Progenitor cell of endocrine pancreas (in vitro differentiated cells): ENCODE measurements around the gene SAP130. TPM values are rescaled to one million over a fixed set of nuclear protein-coding genes. Genes with fewer than 3 reads are reported as not detected.
A peak's percentile ranks its signal among the peaks of the same experiment; 100 is the strongest.

ENCODE experiments used
- DNase-seq: peaks from one replicate; pipeline ENCODE4 v3.0.0; 2021; ENCODE audit warnings: low spot score; ENCODE audit not compliant: unreplicated experiment
- H3K27ac Mint-ChIP-seq: 2 replicates; pipeline ENCODE4 v1.8.0; 2021; ENCODE audit warnings: mild to moderate bottlenecking, moderate library complexity, mixed read lengths
- H3K27me3 Mint-ChIP-seq: 2 replicates; pipeline ENCODE4 v1.8.0; 2021; ENCODE audit warnings: mixed read lengths
- H3K36me3 Mint-ChIP-seq: 2 replicates; pipeline ENCODE4 v1.8.0; 2022; ENCODE audit warnings: mixed read lengths; ENCODE audit not compliant: insufficient read depth
- H3K4me1 Mint-ChIP-seq: 2 replicates; pipeline ENCODE4 v1.8.0; 2021; ENCODE audit warnings: low read depth, mixed read lengths
- H3K4me3 Mint-ChIP-seq: 2 replicates; pipeline ENCODE4 v1.8.0; 2021; ENCODE audit warnings: low read depth, mild to moderate bottlenecking, moderate library complexity, mixed read lengths
- H3K9me3 Mint-ChIP-seq: 2 replicates; pipeline ENCODE4 v1.8.0; 2021; ENCODE audit warnings: low read depth, mixed read lengths
- CTCF ChIP-seq: fragments of 200-600 bp; sonication (generic); IDR thresholded peaks from one replicate; pipeline ENCODE4 v1.5.0; 2021; ENCODE audit warnings: antibody characterized with exemption, mild to moderate bottlenecking; ENCODE audit not compliant: unreplicated experiment
- total RNA-seq: library from RNA; stranded (reverse); gene quantifications from 2 replicates; pipeline ENCODE4 v1.2.1, GENCODE V29; 2021

SAP130 gene
- total RNA-seq, 1 donor from 2014 or later = 45.3 TPM

- Mint-ChIP-seq H3K4me3 (no peak overlapping the region), H3K4me1 (no peaks in the 10 kb centered on the region), H3K27me3 (peaks cover 7% of the 10 kb centered on the region), H3K9me3 (peaks cover 36% of the 10 kb centered on the region), H3K27ac (no peak overlapping the region), H3K36me3 (peaks cover 1% of the 10 kb centered on the region)
- TF ChIP-seq CTCF = no peak
- DNase-seq = no peak
These were observed 9.8 kb upstream of the SAP130 start for GRCh38 chr2:128037649-128038048.

GRCh38 chr2:128036748-128037607 is 9.1 kb upstream of the SAP130 start:
- H3K9me3 Mint-ChIP-seq = peaks cover 37% of the 10 kb centered on the region
- no peaks in the 10 kb centered on the region for H3K4me1 Mint-ChIP-seq
- H3K27ac Mint-ChIP-seq = no peak overlapping the region

GRCh38 chr2:128032092-128032491 is 4.2 kb upstream of the SAP130 start:
- H3K27me3 Mint-ChIP-seq = peaks cover 19% of the 10 kb centered on the region
- no peak for TF ChIP-seq CTCF
- no peak overlapping the region for H3K4me3 Mint-ChIP-seq
- no peaks in the 10 kb centered on the region for H3K36me3 Mint-ChIP-seq
- H3K27ac Mint-ChIP-seq = no peak overlapping the region
- DNase-seq = no peak
- H3K4me1 Mint-ChIP-seq = peaks cover 5% of the 10 kb centered on the region
- peaks cover 24% of the 10 kb centered on the region for H3K9me3 Mint-ChIP-seq

More at GRCh38 chr2:128036748-128037607, 9.1 kb upstream of the SAP130 start:
- DNase-seq = no peak
- Mint-ChIP-seq H3K27me3 (peaks cover 10% of the 10 kb centered on the region), H3K4me3 (no peak overlapping the region), H3K36me3 (no peaks in the 10 kb centered on the region)
- TF ChIP-seq CTCF = no peak

- Mint-ChIP-seq H3K27ac (peak overlapping the region; percentile 78), H3K9me3 (peaks cover 11% of the 10 kb centered on the region), H3K4me1 (peaks cover 13% of the 10 kb centered on the region), H3K36me3 (no peaks in the 10 kb centered on the region), H3K27me3 (peaks cover 19% of the 10 kb centered on the region), H3K4me3 (peak overlapping the region; percentile 80)
- TF ChIP-seq CTCF = no peak
- no peak for DNase-seq
These were observed 802 bp upstream of the SAP130 start for GRCh38 chr2:128028668-128029054.

GRCh38 chr2:128027278-128027800 is 520 bp downstream of the SAP130 start:
- Mint-ChIP-seq H3K9me3 (peaks cover 5% of the 10 kb centered on the region), H3K27ac (peak overlapping the region; percentile 93), H3K27me3 (peaks cover 14% of the 10 kb centered on the region), H3K4me1 (peaks cover 13% of the 10 kb centered on the region), H3K4me3 (peak overlapping the region; percentile 90), H3K36me3 (no peaks in the 10 kb centered on the region)
- TF ChIP-seq CTCF = no peak
- DNase-seq = peak; percentile 99
